CD4-positive, alpha-beta T cell treated with Interleukin-4 for 4 hours (primary cell): ENCODE results near the gene RAB40C.

Experiments
- DNase-seq: peaks from one replicate; pipeline ENCODE4 v3.0.0-alpha.2; 2020

RAB40C gene

GRCh38 chr16:575354-576196, 14.3 kb upstream of the RAB40C start:
- no peak for DNase-seq

GRCh38 chr16:576197-576822, 13.6 kb upstream of the RAB40C start:
- no peak for DNase-seq

- DNase-seq, result no peak
These were observed 13.1 kb upstream of the RAB40C start for GRCh38 chr16:576823-577201.

GRCh38 chr16:577796-578195, 12.1 kb upstream of the RAB40C start:
- no peak for DNase-seq

- DNase-seq, result no peak
These were observed 11.5 kb upstream of the RAB40C start for GRCh38 chr16:578232-578869.

GRCh38 chr16:578870-579405, 10.9 kb upstream of the RAB40C start:
- DNase-seq, result peak; percentile 50

- no peak for DNase-seq
These were observed 9.5 kb upstream of the RAB40C start for GRCh38 chr16:580141-580945.

GRCh38 chr16:580946-581498, 8.8 kb upstream of the RAB40C start:
- no peak for DNase-seq

GRCh38 chr16:582218-582613, 7.7 kb upstream of the RAB40C start:
- DNase-seq, result no peak

- no peak for DNase-seq
These were observed 7.1 kb upstream of the RAB40C start for GRCh38 chr16:582614-583331.

- no peak for DNase-seq
These were observed 6.4 kb upstream of the RAB40C start for GRCh38 chr16:583470-583814.

- DNase-seq, result no peak
These were observed 5.9 kb upstream of the RAB40C start for GRCh38 chr16:583815-584591.

- DNase-seq, result no peak
These were observed 4.5 kb upstream of the RAB40C start for GRCh38 chr16:585351-585750.

- DNase-seq, result no peak
These were observed 3.7 kb upstream of the RAB40C start for GRCh38 chr16:586047-586644.

- no peak for DNase-seq
These were observed 2.9 kb upstream of the RAB40C start for GRCh38 chr16:586645-587590.

GRCh38 chr16:588639-588888, 1.3 kb upstream of the RAB40C start:
- no peak for DNase-seq

- DNase-seq, result peak; percentile 97
These were observed 793 bp upstream of the RAB40C start for GRCh38 chr16:588889-589657.

GRCh38 chr16:590188-590814, 435 bp downstream of the RAB40C start:
- DNase-seq, result no peak

GRCh38 chr16:590815-591200, 942 bp downstream of the RAB40C start:
- no peak for DNase-seq
